Neural cell (in vitro differentiated cells): ENCODE results near the gene NSG1. TPM values are rescaled to one million over a fixed set of nuclear protein-coding genes. Genes with fewer than 3 reads are reported as not detected.

Source experiments
- H2AFZ ChIP-seq: fragments of 200-600, 300-800 bp; sonication (generic), shearing (Covaris generic); 2 replicates; pipeline ENCODE4 v1.6.0; 2014; ENCODE audit warnings: low read depth, mild to moderate bottlenecking, antibody characterized with exemption, low read length, moderate library complexity
- H3F3A ChIP-seq: fragments of 200-600 bp; shearing (Covaris generic); 2 replicates; pipeline ENCODE4 v1.6.1; 2016; ENCODE audit warnings: mild to moderate bottlenecking, moderate library complexity, mixed read lengths, antibody characterized with exemption, low read length; ENCODE audit not compliant: insufficient read depth, poor library complexity, severe bottlenecking
- H3K27ac ChIP-seq: fragments of 200-600, 300-800 bp; sonication (generic), shearing (Covaris generic); 2 replicates; pipeline ENCODE4 v1.5.1; 2014; ENCODE audit warnings: mild to moderate bottlenecking, low read length, moderate library complexity
- H3K27me3 ChIP-seq: fragments of 300-800, 200-600 bp; sonication (generic), shearing (Covaris generic); 2 replicates; pipeline ENCODE4 v1.6.0; 2014; ENCODE audit warnings: mild to moderate bottlenecking, low read depth, low read length, moderate library complexity; ENCODE audit not compliant: insufficient read depth
- H3K36me3 ChIP-seq: fragments of 300-800, 200-600 bp; sonication (generic), shearing (Covaris generic); 2 replicates; pipeline ENCODE4 v1.5.1; 2014; ENCODE audit warnings: mild to moderate bottlenecking, antibody characterized with exemption, low read length, moderate library complexity; ENCODE audit not compliant: insufficient read depth
- H3K4me2 ChIP-seq: fragments of 300-800, 200-600 bp; sonication (generic), shearing (Covaris generic); 2 replicates; pipeline ENCODE4 v1.6.0; 2014; ENCODE audit warnings: mild to moderate bottlenecking, low read length
- H3K4me3 ChIP-seq: fragments of 300-800, 200-600 bp; sonication (generic), shearing (Covaris generic); 2 replicates; pipeline ENCODE4 v1.5.1; 2014; ENCODE audit warnings: mild to moderate bottlenecking, low read length, moderate library complexity
- H3K79me2 ChIP-seq: fragments of 200-600 bp; shearing (Covaris generic); replicated peaks from 2 replicates; pipeline ENCODE4 v1.6.0; 2014; ENCODE audit warnings: mild to moderate bottlenecking, low read length, moderate library complexity; ENCODE audit not compliant: insufficient read depth
- H3K9ac ChIP-seq: fragments of 300-800, 200-600 bp; sonication (generic), shearing (Covaris generic); 2 replicates; pipeline ENCODE4 v1.6.1; 2016; ENCODE audit warnings: mild to moderate bottlenecking, low read length, mixed read lengths
- H3K9me2 ChIP-seq: fragments of 200-600 bp; shearing (Covaris generic); 2 replicates; pipeline ENCODE4 v1.6.1; 2016; ENCODE audit warnings: mild to moderate bottlenecking, low read length, mixed read lengths; ENCODE audit not compliant: insufficient read depth
- H3K9me3 ChIP-seq: fragments of 200-600, 300-800 bp; sonication (generic), shearing (Covaris generic); 2 replicates; pipeline ENCODE4 v1.6.1; 2016; ENCODE audit warnings: mild to moderate bottlenecking, mixed run types, low read length, moderate library complexity, mixed read lengths
- H4K20me1 ChIP-seq: fragments of 200-600 bp; shearing (Covaris generic); 2 replicates; pipeline ENCODE4 v1.6.1; 2016; ENCODE audit warnings: mild to moderate bottlenecking, mixed run types; ENCODE audit not compliant: insufficient read depth
- EP300 ChIP-seq: fragments of 450-650 bp; conservative IDR thresholded peaks from 2 replicates; pipeline ENCODE4 v1.6.1; 2014; ENCODE audit warnings: antibody characterized with exemption, mild to moderate bottlenecking, moderate library complexity; ENCODE audit not compliant: poor library complexity, severe bottlenecking
- EZH2 ChIP-seq: fragments of 200-600, 300-800 bp; shearing (Covaris generic), sonication (generic); IDR thresholded peaks from 2 replicates; pipeline ENCODE4 v1.6.1; 2014; ENCODE audit warnings: antibody characterized with exemption, low read length, borderline replicate concordance, mild to moderate bottlenecking; ENCODE audit not compliant: insufficient read depth, poor library complexity, severe bottlenecking
- MXI1 ChIP-seq: fragments of 450-650 bp; conservative IDR thresholded peaks from 2 replicates; pipeline ENCODE4 v1.6.1; 2014; ENCODE audit warnings: antibody characterized with exemption, mild to moderate bottlenecking; ENCODE audit not compliant: poor library complexity, severe bottlenecking
- POLR2AphosphoS5 ChIP-seq: IDR thresholded peaks from 2 replicates; pipeline ENCODE4 v1.6.1; 2012
- RAD21 ChIP-seq: fragments of 450-650 bp; conservative IDR thresholded peaks from 2 replicates; pipeline ENCODE4 v1.6.1; 2014; ENCODE audit warnings: antibody characterized with exemption, mild to moderate bottlenecking, moderate library complexity
- REST ChIP-seq: IDR thresholded peaks from 2 replicates; pipeline ENCODE4 v1.6.1; 2012; ENCODE audit warnings: borderline replicate concordance
- SMC3 ChIP-seq: fragments of 450-650 bp; conservative IDR thresholded peaks from 2 replicates; pipeline ENCODE4 v1.6.1; 2014; ENCODE audit warnings: antibody characterized with exemption, mild to moderate bottlenecking, moderate library complexity; ENCODE audit not compliant: poor library complexity
- TAF1 ChIP-seq: IDR thresholded peaks from 2 replicates; pipeline ENCODE4 v1.6.1; 2012; ENCODE audit warnings: low read depth
- polyA plus RNA-seq: library from polyadenylated mRNA; depleted of rRNA; stranded (reverse); fragments of >200 nt; gene quantifications from 2 replicates; pipeline ENCODE4 v1.2.3, GENCODE V29; 2014
- TF ChIP-seq, protein P1 (sequence below): fragments of 450-650 bp; IDR thresholded peaks from 2 replicates; pipeline ENCODE4 v1.5.1; 2014; ENCODE audit warnings: antibody characterized with exemption, mild to moderate bottlenecking, moderate library complexity; ENCODE audit not compliant: poor library complexity, severe bottlenecking

The NSG1 gene
- polyA plus RNA-seq, 1 donor from 2014 or later = 921 TPM

DNA sequence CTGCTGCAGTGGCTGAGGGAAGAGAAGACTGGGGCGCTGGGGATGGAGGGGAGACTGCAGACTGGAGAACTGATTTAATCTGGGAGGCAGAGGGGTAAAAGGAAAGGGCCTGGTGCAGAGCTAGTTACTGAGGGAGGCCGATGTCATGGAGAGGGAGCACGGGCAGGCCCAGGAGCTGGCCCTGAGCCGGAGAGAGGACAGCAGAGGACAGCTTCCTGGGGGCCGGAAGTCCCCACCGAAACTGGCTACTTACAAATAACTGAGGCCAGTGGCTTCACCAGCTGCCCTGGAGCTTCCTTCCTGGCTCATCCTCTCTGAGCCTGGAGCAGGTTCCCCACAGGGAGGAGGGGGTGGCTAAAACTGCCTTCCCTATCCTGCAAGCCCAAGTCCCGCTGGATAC lies 26.9 kb downstream of the NSG1 start:
- H3K79me2 ChIP-seq = no peaks in the 10 kb centered on the region
- peaks cover 3% of the 10 kb centered on the region for H4K20me1 ChIP-seq
- H3K9ac ChIP-seq = no peak overlapping the region
- no peak overlapping the region for H3K4me3 ChIP-seq
- no peak for TF ChIP-seq MXI1
- TF ChIP-seq SMC3 = no peak
- TF ChIP-seq REST = no peak
- TF ChIP-seq, protein P1, sequence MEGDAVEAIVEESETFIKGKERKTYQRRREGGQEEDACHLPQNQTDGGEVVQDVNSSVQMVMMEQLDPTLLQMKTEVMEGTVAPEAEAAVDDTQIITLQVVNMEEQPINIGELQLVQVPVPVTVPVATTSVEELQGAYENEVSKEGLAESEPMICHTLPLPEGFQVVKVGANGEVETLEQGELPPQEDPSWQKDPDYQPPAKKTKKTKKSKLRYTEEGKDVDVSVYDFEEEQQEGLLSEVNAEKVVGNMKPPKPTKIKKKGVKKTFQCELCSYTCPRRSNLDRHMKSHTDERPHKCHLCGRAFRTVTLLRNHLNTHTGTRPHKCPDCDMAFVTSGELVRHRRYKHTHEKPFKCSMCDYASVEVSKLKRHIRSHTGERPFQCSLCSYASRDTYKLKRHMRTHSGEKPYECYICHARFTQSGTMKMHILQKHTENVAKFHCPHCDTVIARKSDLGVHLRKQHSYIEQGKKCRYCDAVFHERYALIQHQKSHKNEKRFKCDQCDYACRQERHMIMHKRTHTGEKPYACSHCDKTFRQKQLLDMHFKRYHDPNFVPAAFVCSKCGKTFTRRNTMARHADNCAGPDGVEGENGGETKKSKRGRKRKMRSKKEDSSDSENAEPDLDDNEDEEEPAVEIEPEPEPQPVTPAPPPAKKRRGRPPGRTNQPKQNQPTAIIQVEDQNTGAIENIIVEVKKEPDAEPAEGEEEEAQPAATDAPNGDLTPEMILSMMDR = no peak
- no peak for TF ChIP-seq POLR2AphosphoS5
- TF ChIP-seq EZH2 = no peak
- TF ChIP-seq TAF1 = no peak
- TF ChIP-seq RAD21 = no peak
- TF ChIP-seq EP300 = no peak
- no peak overlapping the region for H2AFZ ChIP-seq
- H3K36me3 ChIP-seq = peaks cover 11% of the 10 kb centered on the region
- no peaks in the 10 kb centered on the region for H3K9me2 ChIP-seq
- H3K27ac ChIP-seq = no peak overlapping the region
- H3K27me3 ChIP-seq = no peaks in the 10 kb centered on the region
- no peaks in the 10 kb centered on the region for H3K9me3 ChIP-seq
- H3K4me2 ChIP-seq = no peak overlapping the region
- no peaks in the 10 kb centered on the region for H3F3A ChIP-seq

DNA sequence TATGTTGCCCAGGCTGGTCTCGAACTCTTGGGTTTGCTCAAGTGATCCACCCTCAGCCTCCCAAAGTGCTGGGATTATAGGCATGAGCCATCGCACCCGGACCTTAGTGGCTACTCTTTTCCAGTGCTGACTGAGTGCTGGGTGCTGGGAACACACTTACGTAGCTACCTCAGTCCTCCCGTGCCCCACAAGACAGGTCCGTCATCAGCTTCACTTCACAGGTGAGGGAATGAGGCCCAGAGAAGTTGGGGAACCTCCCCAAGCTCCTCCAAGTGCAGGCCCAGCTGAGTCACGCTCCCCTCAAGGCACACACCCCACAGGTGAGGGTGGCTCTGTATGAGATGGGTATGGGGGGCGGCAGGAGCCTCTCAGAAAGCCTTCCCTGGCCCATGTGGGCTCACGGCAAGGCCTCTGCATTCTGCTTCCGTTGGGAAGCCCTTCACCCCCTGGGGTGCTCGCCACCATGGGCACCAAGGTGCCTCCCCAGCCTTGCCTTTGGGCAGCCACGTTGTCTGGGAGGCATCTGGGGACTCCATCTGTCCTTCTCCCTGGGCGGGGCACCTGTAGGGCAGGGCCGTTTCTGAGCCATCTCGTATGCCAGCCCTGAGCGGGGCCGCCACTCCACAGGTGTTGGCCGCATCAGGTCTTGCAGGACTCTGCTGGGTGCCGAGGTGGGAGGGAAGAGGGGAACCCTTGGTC lies 28.4 kb downstream of the NSG1 start:
- Histone ChIP-seq H2AFZ (no peak overlapping the region), H3K79me2 (no peaks in the 10 kb centered on the region), H3K9me3 (no peaks in the 10 kb centered on the region), H3K4me2 (no peak overlapping the region), H3K27ac (no peak overlapping the region), H3K36me3 (peaks cover 9% of the 10 kb centered on the region), H3F3A (no peaks in the 10 kb centered on the region), H3K9ac (no peak overlapping the region), H3K9me2 (no peaks in the 10 kb centered on the region), H3K4me3 (no peak overlapping the region), H3K27me3 (no peaks in the 10 kb centered on the region), H4K20me1 (peaks cover 3% of the 10 kb centered on the region)
- no peak for TF ChIP-seq EP300
- TF ChIP-seq, protein P1 = no peak
- TF ChIP-seq RAD21 = no peak
- no peak for TF ChIP-seq POLR2AphosphoS5
- TF ChIP-seq REST = no peak
- no peak for TF ChIP-seq MXI1
- TF ChIP-seq TAF1 = no peak
- TF ChIP-seq EZH2 = no peak
- no peak for TF ChIP-seq SMC3
